Activated T-cell treated with anti-CD3 and anti-CD28 coated beads, Interleukin-2, amount 50 U/mL, for 1 hour (primary cell): ENCODE measurements around the gene HERPUD1.
A peak's percentile ranks its signal among the peaks of the same experiment; 100 is the strongest.
"Not testable (repeated sequence)": the region's sequence is repeated elsewhere in the genome, so short reads cannot be mapped to it uniquely, and the experiment has no call there.

ENCODE experiments used
- DNase-seq: peaks from one replicate; pipeline ENCODE4 v3.0.0-alpha.2; 2020

HERPUD1 gene

DNA sequence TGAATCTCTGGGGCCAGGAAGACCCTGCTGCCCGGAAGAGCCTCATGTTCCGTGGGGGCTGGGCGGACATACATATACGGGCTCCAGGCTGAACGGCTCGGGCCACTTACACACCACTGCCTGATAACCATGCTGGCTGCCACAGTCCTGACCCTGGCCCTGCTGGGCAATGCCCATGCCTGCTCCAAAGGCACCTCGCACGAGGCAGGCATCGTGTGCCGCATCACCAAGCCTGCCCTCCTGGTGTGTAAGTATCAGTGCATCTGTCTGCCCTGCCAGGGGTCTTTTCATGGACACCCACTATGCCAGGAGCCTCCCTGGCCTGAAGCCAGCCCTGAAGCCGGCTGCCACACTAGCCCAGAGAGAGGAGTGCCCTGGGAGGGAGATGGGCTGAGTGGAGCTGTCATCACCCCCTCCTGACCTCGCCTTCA is 29.9 kb downstream of the HERPUD1 start, which contains the start of gene CETP:
Gene CETP (plus strand): TSS at position 100 of the 431 bp plus-strand sequence. CDS start 30 bp downstream, at position 130.
- DNase-seq: no peak

DNA sequence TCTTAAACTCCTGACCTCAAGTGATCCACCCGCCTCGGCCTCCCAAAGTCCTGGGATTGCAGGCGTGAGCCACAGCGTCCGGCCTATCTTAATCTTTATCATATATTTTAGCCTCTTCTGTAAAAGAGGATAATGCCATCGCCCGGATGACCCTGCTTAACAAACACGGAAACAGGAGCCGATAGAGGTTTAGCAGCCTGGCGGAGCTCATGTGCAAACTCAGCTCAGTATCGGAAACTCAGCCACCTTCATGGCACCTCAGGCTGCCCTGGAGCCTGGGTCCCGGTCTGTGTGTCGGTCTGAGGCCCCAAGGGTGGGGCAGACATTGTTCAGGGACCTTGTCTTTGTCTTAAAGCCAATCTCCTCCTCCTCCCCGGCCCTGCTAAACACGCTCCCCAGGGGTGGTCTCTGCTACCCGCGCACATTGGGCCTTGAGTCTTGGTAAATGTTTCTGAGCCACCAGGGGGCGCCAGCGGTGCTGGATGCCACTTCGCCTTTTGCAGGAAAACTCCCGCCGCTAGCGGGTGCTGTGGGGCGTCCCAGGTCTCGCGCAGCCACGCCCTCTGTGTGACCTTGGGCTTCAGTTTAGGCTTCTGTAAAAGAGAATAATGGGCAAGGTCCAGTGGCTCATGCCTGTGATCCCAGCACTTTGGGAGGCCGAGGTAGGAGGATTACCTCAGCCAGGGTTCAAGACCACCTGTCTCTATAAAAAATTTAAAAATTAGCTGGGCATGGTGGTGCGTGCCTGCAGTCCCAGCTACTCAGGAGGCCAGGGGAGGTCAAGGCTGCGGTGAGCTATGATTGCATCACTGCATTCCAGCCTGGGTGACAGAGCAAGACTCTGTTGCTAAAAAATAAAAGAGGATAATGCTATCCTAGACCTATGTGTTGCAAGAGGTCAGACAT is 32.6 kb downstream of the HERPUD1 start:
- DNase-seq: peak; percentile 96

DNA sequence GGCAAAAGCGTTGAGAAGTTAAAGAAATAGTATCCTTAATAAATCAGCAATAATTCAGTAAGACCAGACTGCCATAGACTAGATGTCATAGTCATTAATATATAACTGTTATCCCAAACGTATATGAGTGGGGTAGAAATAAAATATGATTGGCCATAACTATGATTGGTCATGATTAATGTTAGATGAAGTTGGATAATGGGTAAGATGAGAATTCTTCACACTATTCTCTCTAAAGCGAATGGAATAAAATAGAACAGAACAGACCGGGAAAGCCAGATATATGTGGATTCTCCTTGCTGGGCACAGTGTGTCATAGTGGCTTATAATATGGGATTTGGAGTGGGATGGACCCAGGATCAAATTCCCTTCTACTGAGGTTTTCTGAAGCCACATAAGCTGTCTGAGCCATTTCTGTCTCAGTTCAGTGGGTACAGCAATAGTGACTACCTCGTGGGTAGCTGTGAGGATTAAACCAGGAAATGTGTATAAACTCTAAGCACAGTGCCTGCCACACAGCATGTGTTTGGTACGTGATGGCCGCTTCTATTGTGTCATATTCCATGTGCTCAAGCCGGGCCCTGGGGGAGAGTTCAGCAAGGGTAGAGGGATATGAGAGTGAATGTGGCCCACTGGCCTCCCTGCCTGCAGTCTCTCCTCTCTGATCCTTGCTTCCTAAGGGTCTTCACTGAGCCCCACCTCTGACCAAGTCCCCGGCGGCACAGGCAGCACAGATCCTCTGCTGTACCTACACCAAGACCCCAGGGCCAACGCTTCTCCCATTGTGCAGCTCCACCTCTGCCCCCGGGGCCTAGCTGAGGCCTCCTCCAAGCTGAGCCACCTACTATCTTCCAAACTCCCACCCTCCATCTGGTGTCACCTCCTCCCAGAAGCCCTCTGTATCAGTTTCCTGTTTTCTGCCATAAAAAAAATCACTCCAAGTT is 33.5 kb downstream of the HERPUD1 start:
- DNase-seq: no peak

DNA sequence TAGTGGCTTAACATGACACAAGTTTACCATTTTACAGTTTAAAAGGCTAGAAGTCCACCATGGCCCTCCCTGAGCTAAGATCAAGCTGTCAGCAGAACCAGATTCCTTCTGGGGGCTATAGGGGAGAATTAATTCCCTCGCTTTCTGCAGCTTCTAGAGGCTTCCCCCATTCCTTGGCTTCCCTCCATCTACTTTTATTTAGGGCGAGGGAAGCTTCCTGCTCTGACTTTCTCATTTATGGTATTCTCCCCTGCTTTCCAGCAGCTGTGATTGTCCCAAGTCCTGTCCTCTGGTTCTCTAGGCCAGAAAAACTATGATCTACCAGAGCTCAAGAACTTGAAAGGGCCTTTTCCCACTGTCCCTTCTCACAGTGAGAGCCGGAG is 34.1 kb downstream of the HERPUD1 start:
- no peak for DNase-seq

DNA sequence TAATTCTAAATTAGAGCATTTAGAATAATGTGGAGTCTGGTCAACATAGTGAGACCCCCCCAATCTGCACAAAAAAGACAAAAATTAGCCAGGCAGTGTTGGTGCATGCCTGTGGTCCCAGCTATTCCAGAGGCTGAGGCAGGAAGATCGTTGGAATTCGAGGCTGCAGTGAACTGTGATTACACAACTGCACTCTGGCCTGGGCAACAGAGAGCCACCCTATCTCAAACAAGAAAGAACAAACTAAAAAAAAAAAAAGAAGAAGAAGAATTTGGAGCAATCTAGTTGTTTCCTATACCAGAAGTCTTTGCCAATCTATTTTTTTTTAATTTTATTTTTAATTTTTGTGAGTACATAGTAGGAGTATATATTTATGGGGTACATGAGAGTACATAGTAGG is 35.8 kb downstream of the HERPUD1 start:
- no peak for DNase-seq

DNA sequence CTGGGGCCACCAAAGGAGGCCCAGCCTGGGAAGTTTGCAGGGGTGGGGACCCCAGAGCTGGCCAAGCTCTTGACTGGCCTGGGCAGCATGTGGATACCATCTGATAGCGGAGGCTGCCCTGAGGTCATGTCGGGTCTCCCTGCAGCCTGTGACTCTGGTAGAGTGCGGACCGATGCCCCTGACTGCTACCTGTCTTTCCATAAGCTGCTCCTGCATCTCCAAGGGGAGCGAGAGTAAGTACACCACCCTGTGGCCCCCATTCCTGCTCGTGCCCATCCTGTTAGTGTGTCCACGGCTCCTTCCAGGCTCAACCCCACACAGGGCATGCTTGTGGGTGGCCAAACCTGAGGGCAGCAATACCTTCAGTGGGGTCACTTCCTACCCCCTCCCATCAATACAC is 37.8 kb downstream of the HERPUD1 start:
- no peak for DNase-seq

DNA sequence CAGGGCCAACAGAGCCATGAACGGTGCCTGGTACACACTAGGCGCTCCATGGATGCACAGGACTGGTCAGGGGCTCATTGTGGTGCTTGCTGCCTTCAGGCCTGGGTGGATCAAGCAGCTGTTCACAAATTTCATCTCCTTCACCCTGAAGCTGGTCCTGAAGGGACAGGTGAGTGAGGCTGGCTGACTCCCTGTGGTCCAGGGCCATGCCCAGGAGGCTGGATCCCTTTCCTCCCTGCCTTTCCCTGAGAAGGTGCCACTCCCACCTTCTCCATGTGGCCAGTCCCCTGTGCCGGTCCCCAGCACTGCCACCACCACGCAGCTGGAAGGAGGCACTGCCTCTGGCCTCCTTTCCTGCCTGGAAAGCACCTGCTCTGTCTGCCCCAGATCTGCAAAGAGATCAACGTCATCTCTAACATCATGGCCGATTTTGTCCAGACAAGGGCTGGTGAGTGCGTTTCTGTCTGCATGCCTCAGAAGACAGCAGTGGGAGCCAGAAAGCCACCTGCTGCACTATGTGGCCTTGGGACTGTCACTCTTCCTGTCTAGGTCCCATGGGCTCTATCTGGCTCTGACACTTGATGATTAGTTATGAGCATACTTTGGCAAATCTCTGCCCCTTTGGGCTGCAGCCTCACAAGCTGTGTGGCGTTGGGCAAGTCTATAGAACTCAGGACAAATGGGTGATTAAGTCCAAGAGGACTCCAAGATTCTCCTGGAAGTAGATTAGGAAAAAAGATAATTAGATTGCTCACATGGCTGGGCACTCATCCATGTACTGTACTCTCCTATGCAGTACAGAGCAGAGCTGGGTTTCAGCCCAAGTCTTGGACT is 39.2 kb downstream of the HERPUD1 start:
- DNase-seq: no peak

DNA sequence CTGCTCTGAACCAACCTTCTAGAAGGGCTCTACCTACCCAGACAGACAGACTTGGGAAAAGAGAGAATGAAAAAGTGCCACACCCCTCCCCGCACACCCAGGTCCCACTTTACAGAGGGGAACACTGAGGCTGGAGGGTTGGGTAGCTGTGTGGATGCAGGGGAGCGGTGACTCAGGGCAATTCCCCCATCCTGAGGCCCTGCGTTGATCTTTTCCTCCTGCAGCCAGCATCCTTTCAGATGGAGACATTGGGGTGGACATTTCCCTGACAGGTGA is 39.8 kb downstream of the HERPUD1 start:
- no peak for DNase-seq

DNA sequence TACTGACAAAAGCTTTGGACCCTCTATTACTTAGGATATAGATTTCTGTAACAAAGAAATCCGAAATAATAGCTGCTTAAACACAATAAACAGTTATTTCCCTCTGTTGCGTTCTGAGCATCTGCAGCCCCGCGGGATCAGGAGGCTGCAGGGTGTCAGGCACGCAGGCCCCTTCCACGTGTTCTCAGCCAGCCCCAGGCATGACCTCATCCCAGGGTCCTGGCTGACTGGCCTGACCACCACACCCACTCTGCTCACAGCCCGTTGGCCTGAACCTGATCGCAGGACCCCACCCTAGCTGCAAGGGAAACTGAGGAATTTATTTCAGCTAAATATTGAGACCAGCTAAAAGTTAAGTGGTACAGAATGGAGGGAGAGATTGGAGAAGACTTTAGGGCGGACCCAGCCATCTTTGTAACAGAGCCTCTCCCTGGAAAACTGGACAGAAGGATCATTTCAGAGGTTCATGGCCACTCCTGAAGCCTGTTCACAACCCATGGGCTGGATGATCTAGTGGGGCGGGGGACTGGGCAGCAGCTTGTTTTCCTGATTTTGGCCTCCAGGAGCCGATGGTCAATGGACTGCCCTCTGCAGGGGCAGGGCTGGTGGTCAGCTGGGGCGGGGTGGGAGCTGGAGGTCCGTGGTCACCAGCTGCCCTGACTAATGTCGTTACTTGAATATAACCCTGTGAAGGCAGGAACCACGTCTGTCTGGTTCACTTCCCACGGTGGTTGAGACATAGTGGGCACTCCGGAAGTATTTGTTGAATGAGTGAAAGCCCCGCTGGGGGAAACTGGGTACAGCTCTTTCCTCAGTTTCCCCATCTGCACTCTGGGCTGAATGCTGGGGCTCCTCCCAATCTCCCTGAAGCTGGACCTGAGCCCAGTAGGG is 40.7 kb downstream of the HERPUD1 start:
- no peak for DNase-seq

DNA sequence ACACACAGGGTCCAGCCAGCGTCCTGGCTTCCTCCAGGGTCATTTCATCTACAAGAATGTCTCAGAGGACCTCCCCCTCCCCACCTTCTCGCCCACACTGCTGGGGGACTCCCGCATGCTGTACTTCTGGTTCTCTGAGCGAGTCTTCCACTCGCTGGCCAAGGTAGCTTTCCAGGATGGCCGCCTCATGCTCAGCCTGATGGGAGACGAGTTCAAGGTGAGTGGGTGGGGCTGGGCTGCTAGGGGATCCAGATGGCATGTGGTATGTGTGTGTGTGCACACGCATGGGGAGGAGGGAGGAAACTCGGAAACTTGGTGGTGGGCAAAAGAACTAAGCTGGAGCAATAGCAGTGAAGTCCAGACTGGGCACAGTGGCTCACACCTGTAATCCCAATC is 41.4 kb downstream of the HERPUD1 start:
- DNase-seq: no peak

DNA sequence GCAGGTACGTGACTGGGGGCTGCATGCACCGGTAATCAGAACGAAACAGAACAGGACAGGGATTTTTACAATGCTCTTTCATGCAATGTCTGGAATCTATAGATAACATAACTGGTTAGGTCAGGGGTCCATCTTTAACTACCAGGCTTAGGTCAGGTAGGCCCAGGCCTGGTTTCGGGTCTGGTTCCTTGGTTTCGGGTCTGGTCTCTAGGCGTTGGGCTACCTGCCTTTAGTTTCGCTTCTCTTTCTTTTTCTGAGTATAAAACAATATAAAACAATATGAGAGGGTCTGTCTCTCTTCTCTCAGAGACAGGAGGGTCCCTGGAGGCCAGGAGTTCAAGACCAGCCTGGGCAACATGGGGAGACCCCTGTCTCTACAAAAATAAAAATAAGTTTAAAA is 42.0 kb downstream of the HERPUD1 start:
- DNase-seq: not testable (repeated sequence)

DNA sequence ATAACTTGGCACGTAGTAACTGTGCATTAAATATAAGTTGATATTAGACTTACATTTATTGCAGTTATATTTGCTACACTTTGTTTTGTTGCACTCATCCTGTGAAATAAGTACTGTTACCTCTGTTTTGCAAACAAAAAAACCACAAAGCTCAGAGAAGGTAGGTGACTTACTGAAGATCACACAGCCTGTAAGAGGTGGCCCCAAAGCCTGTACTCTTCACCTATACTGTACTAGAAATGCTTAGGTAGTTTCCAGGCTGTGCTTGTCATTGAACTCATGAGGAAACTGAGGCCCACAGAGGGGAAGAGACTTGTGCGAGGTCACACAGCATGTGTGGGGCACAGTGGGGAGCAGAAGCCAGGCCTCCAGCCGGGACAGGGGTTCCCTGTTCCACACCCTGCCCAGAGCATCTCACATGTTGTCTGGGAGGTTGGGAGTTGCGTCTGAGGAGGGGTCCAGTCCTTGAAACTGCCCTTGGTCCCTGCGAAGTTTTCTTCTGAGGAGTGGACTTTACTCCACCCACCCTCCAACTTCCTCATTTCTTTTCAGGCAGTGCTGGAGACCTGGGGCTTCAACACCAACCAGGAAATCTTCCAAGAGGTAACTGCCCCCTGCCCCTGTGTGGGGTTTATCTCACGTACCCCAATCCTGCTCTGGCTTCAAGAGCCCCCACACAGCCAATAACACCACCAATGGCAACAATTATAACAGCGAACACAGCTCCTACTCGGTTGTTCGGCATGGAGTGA is 42.8 kb downstream of the HERPUD1 start:
- no peak for DNase-seq

DNA sequence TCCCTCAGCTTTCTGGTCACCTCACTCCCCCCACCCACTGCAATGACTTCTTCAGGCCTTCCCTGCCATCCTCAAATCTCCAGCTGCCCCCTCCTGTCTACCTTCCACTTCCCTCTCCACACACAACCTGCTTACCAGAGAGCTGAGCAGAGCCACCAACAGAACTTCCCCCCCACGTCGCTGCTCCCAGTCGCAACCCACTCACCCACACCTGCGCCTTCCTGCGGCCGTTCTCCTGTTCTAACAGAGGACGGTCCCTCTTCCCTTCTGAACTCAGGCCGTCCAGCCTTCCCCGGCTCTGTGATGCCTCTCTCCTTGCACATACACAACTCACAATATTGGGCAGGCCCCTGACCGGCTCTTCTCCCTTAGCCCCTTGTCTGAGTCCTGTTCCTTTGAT is 43.8 kb downstream of the HERPUD1 start:
- DNase-seq: no peak

DNA sequence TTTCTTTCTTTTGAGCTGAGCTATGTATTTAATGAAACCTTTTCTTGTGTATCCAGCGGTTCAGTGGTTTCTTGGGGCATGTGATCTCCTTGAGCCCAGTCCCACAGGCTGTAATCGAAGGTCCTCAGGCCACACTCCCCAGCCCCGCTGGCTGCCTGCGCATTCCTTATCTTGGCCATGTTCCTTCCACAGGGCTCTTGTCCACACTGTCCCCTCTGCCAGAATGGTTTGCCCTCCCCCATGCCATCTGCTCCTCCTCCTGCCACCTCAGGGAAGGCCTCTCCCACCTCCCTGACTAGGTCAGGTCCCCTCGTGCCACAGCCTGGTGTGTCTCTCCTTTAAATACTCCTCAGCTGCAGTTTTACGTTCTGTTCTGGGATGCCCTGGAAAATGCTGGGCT is 45.3 kb downstream of the HERPUD1 start:
- DNase-seq: no peak

DNA sequence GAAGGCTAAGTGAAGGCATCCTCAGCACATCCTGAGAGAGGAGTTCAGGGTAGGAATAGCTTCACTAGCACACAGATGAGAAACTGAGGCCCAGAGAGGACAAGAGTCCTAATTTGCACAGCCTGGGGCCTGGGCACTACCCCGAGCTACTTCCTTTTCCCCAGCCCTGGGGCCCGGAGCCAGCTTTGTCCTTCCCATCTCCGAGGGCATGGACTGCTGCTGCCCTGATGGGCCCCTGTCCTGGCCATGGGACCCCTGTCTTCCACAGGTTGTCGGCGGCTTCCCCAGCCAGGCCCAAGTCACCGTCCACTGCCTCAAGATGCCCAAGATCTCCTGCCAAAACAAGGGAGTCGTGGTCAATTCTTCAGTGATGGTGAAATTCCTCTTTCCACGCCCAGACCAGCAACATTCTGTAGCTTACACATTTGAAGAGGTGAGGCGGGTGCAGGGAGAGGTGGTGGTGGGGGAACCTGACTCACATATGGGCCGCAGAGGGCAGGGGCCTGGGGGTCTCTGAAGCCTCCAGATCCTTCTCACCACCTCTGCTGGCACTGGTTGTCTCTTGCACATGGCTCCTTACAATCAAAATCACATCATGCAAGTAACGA is 46.0 kb downstream of the HERPUD1 start:
- DNase-seq: no peak

DNA sequence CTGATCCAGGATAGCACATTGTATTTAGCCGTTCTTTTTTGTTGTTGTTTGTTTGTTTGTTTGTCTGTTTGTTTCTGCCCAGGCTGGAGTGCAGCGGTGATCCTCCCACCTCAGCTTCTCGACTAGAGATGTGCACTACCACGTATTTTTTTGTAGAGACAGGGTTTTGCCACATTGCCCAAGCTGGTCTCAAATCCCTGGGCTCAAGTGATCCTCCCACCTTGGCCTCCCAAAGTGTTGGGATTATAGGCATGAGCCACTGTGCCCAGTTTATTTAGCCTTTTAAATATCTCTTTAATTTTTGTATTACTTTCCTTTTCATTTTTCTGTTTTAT is 48.2 kb downstream of the HERPUD1 start:
- DNase-seq: no peak

DNA sequence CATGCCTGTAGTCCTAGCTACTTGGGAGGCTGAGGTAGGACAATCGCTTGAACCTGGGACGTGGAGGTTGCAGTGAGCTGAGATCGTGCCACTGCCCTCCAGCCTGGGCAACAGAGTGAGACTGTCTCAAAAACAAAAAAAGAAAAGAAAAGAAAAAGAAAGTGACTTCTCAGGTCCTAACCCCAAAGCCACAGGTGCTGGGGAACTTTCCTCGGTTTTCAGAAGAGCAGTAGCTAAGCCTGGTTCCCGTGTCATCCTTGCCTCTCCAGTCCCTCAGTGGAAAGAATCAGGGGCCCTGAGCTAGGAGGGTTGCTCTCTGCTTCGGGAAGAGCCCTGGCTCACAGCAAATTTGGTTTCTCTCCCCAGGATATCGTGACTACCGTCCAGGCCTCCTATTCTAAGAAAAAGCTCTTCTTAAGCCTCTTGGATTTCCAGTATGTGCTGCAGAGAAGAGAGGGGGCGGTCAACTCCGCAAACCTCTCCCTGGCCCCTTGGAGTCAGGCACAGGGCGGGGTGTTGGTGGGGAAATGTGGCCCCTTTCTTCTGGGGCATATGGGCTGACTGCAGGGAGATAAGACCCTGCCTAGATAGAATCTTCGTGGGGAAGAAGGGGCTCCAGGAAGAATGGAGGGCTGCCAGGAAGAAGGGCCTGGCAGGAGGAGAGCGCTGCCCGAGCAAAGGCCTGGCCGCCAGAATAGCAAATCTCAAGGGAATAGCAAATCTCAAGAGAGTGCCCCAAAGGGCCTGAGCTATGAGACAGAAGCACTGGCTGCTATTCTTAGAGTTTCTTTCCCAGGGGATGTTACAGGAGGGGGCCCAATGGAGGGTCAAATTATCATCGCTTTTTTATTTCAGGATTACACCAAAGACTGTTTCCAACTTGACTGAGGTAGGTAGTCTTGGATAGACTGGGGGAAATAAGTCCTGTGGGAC is 49.1 kb downstream of the HERPUD1 start:
- DNase-seq: no peak

DNA sequence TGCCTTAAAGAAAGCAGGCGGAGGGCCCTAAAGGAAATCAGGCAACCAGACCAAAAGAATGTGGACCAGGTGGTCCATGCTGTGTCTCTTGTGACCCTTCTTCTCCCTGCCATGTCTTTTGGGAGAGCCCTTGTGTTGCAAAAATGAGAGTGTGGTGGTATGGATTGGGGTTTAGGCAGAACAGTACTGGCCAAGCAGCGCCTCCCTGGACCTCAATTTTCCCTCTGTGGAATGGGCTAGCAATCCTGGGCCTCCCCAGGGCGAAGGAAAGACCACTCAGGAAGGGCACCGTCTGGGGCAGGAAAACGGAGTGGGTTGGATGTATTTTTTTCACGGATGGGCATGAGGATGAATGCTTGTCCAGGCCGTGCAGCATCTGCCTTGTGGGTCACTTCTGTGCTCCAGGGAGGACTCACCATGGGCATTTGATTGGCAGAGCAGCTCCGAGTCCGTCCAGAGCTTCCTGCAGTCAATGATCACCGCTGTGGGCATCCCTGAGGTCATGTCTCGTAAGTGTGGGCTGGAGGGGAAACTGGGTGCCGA is 49.9 kb downstream of the HERPUD1 start:
- no peak for DNase-seq

DNA sequence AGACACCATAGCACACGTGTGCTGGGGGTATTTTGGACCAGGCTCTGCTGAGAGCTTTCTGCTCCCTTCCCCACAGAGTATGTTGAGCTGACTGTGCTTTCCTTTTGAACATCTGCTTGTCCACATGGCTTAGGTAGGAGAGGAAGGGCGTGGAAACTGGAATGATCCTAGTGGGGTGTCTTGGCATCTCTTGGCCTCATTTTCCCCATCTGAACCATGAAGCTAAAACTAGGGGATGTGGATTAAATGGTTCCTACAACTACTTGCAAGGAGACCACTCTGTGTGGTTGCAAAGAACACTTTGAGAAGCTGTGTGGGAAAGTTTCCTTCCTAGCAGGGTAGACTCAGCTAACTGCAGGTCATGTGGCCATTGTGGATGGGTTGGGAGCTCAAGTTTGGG is 50.8 kb downstream of the HERPUD1 start:
- DNase-seq: no peak
